Right forelimb (tissue), 1 donor: Measurements from ENCODE around the gene VDR.

Experiments used
- DNase-seq: peaks from one replicate; pipeline ENCODE4 v3.0.0-alpha.2; 2018

VDR gene

GRCh38 chr12:47889040-47889439 lies 15.8 kb downstream of the VDR start:
- no peak for DNase-seq

DNA sequence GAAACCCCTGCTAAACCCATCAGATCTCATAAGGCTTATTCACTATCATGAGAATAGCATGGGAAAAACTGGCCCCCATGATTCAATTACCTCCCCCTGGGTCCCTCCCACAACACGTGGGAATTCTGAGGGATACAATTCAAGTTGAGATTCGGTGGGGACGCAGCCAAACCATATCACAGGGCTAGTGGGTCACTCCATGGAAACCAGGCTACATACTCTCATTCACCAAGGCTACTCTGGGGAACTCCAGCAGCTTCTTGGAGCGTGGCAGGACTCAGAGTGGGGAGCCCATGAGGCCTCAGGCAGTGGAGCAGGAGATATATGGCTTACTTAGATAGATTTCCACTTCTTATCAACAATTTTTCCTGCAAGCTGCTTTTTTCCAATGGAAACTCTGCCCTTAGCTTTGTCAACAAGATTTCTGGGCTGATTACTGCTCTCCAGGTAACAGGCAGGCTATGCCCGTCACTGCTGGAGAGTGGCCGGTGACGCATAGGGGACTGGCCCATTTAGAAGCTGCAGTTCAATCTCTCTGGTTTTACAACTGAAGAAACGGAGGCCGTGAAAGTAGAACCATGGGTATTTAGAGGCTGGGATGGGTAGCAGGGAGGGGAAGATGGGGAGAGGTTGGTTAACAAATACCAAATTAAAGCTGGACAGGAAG lies 16.5 kb downstream of the VDR start:
- DNase-seq: no peak

DNA sequence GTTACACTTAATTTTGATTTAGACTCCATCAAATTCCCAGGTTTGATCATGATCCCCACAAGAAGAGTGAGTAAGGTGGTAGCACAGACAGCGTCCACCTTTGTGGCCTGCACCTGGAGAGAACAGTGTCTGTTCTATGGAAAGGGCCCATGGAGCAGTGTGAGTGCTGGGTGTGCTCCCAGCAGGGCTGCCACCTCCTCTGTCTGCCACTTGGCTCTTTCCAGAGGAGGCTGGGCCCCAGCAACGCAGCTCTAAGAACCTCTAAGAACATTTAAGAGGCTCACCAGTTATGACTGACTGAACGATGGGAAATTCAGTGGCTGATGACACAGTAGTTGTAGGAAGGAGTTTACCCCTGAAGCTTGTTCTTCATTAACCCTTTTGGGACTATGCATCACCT lies 17.3 kb downstream of the VDR start:
- no peak for DNase-seq

DNA sequence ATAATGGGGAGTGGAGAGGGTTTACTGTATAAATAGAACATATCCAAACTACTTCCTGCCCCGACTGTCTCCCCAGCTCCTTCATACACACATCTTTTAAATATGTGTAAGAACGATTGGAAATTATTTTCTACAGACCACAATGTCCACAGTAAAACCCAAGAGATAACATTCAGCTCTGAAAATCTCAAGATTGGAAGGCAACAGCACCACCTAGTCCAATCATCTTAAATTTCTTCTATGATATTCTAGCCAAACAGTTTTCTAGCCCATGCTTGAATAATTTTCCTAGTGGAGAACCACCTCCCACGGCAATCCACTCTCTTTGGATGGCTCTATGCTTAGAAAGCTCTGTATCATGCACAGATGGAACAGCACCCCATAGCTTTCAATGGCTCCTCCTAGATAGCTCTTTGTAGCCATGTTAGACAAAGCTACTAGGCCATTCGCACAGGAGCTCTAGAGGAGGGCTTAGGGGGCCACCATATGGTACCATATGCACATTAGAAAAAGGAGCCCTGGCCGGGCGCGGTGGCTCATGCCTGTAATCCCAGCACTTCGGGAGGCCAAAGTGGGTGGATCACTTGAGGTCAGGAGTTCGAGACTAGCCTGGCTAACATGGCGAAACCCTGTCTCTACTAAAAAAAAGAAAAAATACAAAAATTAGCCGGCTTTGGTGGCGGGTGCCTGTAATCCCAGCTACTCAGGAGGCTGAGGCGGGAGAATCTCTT lies 18.1 kb downstream of the VDR start:
- DNase-seq: no peak

DNA sequence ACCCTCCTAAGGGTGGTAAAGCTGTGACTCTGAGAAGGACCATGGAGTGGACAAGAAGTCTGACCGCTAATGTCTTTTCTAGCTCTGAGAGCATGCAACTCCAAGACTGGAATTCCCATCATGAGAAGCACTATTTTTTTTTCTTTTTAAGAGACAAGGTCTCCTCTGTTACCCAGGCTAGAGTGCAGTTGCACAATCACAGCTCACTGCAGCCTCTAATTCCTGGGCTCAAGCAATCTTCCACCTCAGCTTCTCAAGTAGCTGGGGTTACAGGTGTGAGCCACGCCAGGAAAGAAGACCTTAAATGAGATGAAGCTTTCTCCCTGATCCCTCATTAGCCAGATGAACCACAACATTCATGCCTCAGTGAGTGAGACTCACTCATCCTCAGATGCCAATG lies 19.2 kb downstream of the VDR start:
- no peak for DNase-seq

- DNase-seq: no peak
Measured at GRCh38 chr12:47885012-47885501, 19.7 kb downstream of the VDR start.

DNA sequence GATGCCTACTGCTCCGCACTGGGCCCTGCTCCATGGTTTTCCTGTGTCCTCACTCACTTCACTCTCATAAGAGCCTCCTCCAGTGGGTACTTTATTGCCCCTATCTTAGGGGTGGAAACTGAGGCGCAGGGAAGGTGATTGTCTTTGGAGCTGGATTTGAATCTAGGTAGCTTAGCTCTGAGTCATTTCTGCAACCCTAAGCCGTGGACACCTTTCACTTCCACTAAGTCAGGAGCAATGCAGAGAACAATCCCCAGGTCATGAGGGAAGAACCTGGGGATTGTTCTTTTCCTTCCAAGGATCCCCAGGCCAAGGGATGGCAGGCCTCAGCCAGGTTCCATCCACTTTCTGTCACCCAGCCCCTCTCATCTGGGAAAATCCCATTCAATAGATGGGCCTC lies 20.3 kb downstream of the VDR start:
- no peak for DNase-seq

DNA sequence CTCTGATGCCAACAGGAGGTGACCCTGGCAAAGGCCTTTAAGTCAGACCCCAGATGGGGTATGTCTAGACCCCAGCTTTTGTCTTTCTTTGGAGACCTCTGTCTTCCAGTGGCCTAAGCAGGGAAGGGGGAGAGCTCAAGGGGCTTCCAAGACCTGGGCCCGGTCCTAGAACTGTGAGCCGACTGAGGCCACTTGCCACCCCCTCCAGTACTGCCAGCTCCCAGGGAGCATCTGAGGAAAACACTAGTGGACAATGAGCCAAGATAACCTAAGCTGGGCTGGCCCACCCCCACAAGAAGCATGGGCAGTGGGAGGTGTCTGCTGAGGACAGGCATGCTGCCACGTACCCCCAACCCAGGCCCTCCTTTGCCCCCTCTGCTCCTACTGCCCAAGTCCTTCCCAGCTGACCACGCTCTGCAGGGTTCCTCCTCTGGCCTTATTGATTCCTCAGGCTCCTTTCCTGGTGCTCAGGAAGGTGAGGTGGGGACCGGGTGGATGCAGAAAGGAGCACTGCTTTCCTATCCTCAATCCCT lies 21.1 kb downstream of the VDR start:
- no peak for DNase-seq

DNA sequence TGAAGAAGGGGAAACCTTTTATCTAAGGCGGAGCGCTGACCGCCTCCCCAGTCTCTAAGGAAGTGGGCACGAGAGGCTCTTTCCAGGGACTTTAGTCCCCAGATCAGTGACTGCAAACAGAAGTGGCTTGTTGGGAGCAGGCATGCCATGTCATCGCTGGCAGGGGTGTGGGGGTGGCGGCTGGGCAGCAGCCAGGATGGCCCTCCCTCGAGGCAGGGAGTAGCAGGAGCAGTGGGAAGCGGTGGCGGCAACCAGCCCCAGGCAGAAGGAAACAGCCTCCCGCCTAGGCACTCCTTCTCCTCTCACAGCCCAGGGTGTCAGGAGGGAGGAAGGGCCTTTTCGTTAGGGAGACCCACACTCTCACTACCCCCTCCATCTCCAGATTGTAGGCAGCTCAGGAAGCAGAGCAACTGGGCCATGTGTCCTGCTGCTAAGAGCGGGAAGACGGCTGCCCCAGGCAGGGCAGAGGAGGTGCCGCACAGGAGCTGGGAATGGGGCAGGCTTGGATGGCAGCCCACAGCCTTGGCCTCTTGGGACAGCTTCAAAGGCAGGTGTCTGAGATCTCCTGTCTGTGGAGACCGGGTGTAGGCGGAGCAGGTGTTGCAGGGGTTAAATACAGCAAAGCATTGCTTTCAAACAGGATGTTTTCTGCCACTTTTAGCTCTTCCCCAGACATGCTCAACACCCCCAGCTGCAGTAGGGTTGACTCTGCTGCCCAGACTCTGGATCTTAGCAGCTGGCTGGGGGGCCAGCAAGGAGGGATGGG lies 21.8 kb downstream of the VDR start:
- no peak for DNase-seq

DNA sequence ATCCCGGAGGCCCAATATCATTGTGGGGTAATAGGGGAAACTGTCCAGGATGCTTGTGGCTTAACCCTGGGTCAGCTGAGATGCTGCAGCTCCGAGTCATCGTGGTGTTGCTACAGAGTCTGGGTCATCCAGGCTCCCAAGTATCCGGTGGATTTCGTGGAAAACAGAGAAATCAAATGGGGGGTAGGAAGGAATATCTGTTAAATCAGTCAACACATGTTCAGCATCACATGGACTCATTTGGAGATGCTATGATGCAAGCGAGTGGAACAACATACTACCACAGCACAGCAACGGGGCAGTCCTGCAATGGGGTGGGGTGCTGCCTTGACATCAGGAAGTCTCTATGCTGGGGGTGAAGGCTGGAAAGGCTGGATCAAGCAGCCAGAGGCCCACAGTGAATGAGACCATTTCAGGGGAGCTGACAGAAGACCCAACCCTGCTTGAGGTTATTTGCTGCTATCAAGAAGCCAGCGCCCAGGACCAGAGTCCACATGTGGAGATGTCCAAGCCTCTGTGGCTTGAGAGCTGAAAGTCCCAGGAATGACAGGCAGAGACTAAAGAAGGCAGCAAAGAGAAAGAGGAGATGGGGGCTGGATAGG lies 22.9 kb downstream of the VDR start:
- DNase-seq: no peak

GRCh38 chr12:47881051-47881450 lies 23.7 kb downstream of the VDR start:
- DNase-seq: no peak

- DNase-seq: no peak
Measured at GRCh38 chr12:47878918-47879481, 25.8 kb downstream of the VDR start.

DNA sequence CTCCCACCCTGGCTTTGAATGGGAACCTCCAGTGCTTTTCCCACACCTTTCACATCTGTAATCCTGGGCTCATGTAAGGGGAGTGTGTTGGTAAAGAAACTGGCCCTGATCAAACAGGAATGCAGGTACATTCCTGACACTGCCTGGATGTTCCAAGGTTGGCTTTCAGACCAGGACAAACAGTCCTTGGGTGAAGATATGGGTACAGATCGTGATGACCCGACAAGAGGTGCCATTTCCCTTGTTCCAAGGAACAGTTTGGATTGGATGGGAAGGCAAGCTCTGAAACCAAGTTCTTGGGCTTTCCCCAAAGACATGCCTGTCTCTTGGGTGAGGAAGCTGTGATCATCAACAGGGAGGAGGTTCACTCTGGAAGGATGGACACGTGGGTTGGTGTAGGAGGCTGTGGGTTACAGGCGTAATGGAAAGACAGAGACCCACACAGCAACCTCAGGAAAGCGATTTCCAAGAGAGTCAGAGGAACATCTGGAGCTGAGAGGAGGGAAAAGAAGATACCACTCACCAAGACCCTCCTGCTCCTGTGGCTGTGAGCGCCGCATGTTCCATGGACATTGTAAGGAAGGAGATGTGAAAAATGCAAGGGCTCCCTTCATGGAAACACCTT lies 26.4 kb downstream of the VDR start:
- no peak for DNase-seq

DNA sequence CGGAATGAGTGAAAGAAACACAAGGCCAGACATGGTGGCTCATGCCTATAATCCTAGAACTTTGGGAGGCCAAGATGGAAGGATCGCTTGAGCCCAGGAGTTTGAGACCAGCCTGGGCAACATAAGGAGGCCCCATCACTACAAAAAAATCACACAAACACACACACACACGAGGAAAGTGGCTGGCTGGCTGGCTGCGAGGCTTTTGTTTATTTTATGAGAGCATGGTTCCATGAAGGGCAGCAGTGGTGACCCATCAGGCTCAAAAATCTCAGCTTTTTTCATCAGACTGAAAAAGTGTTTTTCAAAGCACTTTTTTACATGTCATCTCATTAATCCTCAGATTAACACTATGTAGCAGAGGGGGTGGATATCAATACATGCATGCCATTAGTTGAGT lies 27.7 kb downstream of the VDR start:
- no peak for DNase-seq

DNA sequence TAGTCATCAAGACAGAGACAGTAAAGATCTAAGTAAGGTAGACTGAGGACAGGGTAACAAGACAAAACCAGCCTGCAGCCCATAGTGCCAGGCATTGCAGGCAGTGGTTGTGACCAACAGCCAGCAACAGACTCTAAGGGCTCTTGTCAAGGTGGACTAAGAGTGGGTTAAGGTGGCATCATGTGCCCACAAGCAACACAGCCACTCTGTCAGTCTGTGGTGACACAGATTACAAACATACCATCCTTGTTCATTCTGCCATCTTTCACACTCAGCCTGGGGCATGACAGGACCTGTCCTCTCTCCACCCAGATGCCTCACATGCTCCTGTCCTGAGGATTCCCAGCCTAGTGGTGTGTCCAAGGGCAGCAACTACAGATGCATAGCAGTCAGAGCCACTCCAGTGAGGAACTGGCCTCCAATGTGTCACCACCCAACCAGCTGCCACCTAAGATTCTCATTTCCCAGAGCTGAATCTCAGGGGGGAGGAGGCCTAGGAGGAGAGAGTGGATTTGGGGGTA lies 28.3 kb downstream of the VDR start:
- DNase-seq: no peak

DNA sequence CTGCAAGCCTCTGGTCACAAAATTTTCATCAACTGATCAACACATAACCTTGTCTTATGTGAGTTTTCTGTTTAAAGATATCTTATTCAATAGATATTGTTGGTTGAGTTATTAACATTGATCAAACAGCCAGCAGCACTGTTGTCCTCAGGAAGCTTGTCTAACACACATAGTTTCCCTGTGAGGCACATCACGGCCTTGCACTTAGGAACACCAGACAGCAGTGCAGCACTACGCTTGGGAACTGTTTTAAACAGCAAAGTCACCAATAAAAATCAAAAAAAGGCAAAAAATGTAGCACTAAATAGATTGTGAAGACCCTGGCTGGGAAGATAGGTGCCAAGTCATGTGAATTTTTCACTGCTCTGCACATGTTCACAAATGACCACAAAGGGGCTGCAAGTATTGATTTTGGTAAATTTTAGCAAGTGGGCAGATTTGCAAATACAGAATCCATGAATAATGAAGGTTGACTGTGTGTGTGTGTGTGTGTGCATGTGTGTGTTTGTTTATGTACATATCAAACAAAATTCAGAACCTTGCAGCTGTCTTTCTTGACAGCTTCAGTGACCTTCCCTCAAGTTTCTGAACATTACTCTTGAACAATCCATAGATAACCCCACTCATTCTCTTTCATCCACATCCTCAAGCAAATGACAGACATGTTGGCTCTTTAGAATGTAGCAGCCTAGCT lies 28.9 kb downstream of the VDR start:
- no peak for DNase-seq

DNA sequence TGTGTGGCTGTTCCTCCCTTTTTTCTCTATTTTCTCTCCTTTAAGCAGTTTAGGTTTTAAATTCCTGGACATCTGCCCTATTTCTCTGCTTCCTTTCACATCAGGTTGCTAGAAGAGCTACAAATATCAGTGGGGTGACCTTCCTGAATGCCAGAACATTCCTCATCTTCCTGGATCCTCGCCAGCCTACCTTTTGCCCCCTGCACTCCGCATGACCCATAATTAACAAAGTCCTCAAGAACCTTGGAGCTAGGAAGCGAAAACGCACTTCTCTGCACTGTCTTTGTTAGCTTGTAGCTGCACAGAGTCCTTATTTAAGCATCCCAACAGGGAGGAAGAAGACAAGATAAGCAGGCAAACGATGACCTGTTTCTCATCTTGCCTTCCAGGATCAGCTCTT lies 30.5 kb downstream of the VDR start:
- no peak for DNase-seq

DNA sequence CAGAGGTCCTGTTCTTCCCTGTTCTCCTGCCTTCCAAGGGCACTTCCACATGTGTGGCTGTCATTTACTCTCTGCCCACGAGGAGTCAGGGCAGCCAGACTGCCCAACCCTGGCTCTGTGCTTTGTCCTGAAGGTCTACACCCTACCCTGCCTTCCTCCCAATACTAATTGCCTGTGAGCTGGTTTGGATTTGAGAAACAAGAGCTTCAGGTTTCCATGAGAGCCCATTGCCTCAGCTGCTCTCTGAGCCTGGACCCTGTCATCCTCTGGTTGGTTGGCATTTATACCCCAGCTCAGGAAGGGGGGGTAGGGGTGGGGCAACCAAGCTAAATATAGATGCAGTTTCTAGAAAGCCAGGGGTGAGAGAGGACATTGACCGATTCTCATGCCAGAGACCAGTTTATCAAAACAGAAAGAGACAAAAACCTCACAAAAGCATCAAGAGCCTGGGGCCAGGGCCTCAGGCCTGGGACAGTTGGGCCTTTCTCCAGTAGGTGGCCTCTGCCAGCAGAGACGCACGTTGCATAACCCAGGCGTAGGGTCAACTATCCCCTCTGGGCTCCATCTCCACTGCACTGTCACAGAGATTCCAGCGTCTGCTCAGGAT lies 34.5 kb downstream of the VDR start:
- no peak for DNase-seq

GRCh38 chr12:47868552-47869031 lies 36.2 kb downstream of the VDR start:
- DNase-seq: no peak

DNA sequence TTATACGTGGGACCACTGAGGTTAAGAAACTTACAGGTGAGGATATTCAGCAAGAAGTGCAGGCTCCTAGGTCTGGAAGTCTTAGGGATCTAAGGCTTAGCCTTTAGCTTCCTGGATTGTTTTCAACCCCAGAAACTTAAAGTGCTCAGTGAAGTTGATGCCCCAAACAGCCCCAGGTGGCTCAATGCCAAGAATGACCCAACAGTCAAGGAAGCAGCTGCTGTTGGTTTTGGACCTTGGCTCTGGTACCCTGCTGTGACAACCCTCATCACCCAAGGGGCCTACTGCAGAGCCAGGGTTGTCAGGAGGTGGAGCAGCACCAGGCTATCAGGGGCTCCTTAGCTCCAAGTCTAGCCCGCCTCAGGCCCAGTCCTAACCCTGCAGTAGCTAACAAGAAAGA lies 36.8 kb downstream of the VDR start:
- DNase-seq: no peak

- DNase-seq: no peak
Measured at GRCh38 chr12:47867495-47867941, 37.3 kb downstream of the VDR start.
